ENCODE measurements around the gene SPATA13. TPM values are rescaled to one million over a fixed set of nuclear protein-coding genes. Genes with fewer than 3 reads are reported as not detected.

The SPATA13 gene
- 15.9 and 16.9 TPM in 2 replicates for polyA plus RNA-seq (2013)

- no peak within 1 kb of the TSS for H3K27ac ChIP-seq (ENCODE audit: low read depth, low read length)
- no peak within 1 kb of the TSS for H3K4ac ChIP-seq (ENCODE audit: low read depth, low read length)
- H3K18ac ChIP-seq (ENCODE audit: low read length) = no peak within 1 kb of the TSS
- no peak within 1 kb of the TSS for H2AK5ac ChIP-seq (ENCODE audit: low read length)
- peaks cover 2% of the 10 kb centered on the region for H3K79me2 ChIP-seq (ENCODE audit: control insufficient read depth, insufficient read depth, low read length, poor library complexity)
- no peak within 1 kb of the TSS for H3K23ac ChIP-seq (ENCODE audit: low read length)
- peaks cover 3% of the 10 kb centered on the region for H3K9me3 ChIP-seq (ENCODE audit: insufficient read depth, low read depth, low read length)
- peak within 1 kb of the TSS; percentile 77 for H3K4me2 ChIP-seq (ENCODE audit: low read length)
- H3K4me3 ChIP-seq (ENCODE audit: low read depth, low read length) = peak within 1 kb of the TSS; percentile 68
- H3K36me3 ChIP-seq (ENCODE audit: control insufficient read depth in 1 of 2, insufficient read depth in 2 of 2, low read length in 2 of 2) = no peaks in the 10 kb centered on the region
- peaks cover 5% of the 10 kb centered on the region for H3K79me1 ChIP-seq (ENCODE audit: low read length)
- WGBS (ENCODE audit: extremely low coverage, insufficient coverage, insufficient read length) = no CpG with 5 or more reads among the region's 50 CpGs
- peak within 1 kb of the TSS; percentile 83 for H2AFZ ChIP-seq (ENCODE audit: insufficient read depth, low read length, poor library complexity)
- peak within 1 kb of the TSS; percentile 42 for H2BK12ac ChIP-seq (ENCODE audit: low read length)
- no peak within 1 kb of the TSS for H4K12ac ChIP-seq (ENCODE audit: low read depth, low read length)
- H2BK120ac ChIP-seq (ENCODE audit: insufficient read depth, low read length, poor library complexity) = no peak within 1 kb of the TSS
- H2BK5ac ChIP-seq (ENCODE audit: low read depth, low read length, poor library complexity) = peak within 1 kb of the TSS; percentile 43
- peak; percentile 89 to 91 for DNase-seq
- H3K4me1 ChIP-seq (ENCODE audit: control insufficient read depth in 1 of 2, insufficient read depth in 2 of 2, low read length in 2 of 2) = peaks cover 7 to 8% of the 10 kb centered on the region in 2 experiments
- H3K9ac ChIP-seq (ENCODE audit: low read length) = no peak within 1 kb of the TSS
- H4K91ac ChIP-seq (ENCODE audit: low read depth, low read length) = no peak within 1 kb of the TSS
- peaks cover 15% of the 10 kb centered on the region for H3K27me3 ChIP-seq (ENCODE audit: insufficient read depth, low read length)
- peak within 1 kb of the TSS; percentile 48 for H4K8ac ChIP-seq (ENCODE audit: low read depth, low read length)
- peak within 1 kb of the TSS; percentile 28 for H3K14ac ChIP-seq (ENCODE audit: low read length)
Measured at GRCh38 chr13:24160458-24161009, at the start of gene SPATA13. Gene SPATA13 (plus strand): TSS chr13:24160720. CDS start chr13:24222930, 62,210 bp downstream.

GRCh38 chr13:24112791-24113190, 47.7 kb upstream of the SPATA13 start:
- Histone ChIP-seq H2BK120ac (ENCODE audit: insufficient read depth, low read length, poor library complexity) (no peak overlapping the region), H3K18ac (ENCODE audit: low read length) (no peak overlapping the region), H3K9me3 (ENCODE audit: insufficient read depth, low read depth, low read length) (no peaks in the 10 kb centered on the region), H3K79me1 (ENCODE audit: low read length) (no peaks in the 10 kb centered on the region), H3K27ac (ENCODE audit: low read depth, low read length) (no peak overlapping the region), H3K23ac (ENCODE audit: low read length) (no peak overlapping the region), H2AFZ (ENCODE audit: insufficient read depth, low read length, poor library complexity) (no peak overlapping the region), H3K4me3 (ENCODE audit: low read depth, low read length) (no peak overlapping the region), H3K4ac (ENCODE audit: low read depth, low read length) (no peak overlapping the region), H4K91ac (ENCODE audit: low read depth, low read length) (no peak overlapping the region), H3K79me2 (ENCODE audit: control insufficient read depth, insufficient read depth, low read length, poor library complexity) (no peaks in the 10 kb centered on the region), H3K27me3 (ENCODE audit: insufficient read depth, low read length) (no peaks in the 10 kb centered on the region), H3K14ac (ENCODE audit: low read length) (no peak overlapping the region), H4K12ac (ENCODE audit: low read depth, low read length) (no peak overlapping the region), H3K9ac (ENCODE audit: low read length) (no peak overlapping the region), H2AK5ac (ENCODE audit: low read length) (no peak overlapping the region), H3K36me3 (ENCODE audit: control insufficient read depth in 1 of 2, insufficient read depth in 2 of 2, low read length in 2 of 2) (no peaks in the 10 kb centered on the region), H2BK12ac (ENCODE audit: low read length) (no peak overlapping the region), H2BK5ac (ENCODE audit: low read depth, low read length, poor library complexity) (no peak overlapping the region), H3K4me1 (ENCODE audit: control insufficient read depth in 1 of 2, insufficient read depth in 2 of 2, low read length in 2 of 2) (no peaks in the 10 kb centered on the region), H3K4me2 (ENCODE audit: low read length) (no peak overlapping the region), H4K8ac (ENCODE audit: low read depth, low read length) (no peak overlapping the region)
- DNase-seq = no peak
- WGBS (ENCODE audit: extremely low coverage, insufficient coverage, insufficient read length) = no CpG with 5 or more reads among the region's 5 CpGs

- Histone ChIP-seq H3K27me3 (ENCODE audit: insufficient read depth, low read length) (no peaks in the 10 kb centered on the region), H4K8ac (ENCODE audit: low read depth, low read length) (no peak overlapping the region), H3K4me2 (ENCODE audit: low read length) (no peak overlapping the region), H2BK5ac (ENCODE audit: low read depth, low read length, poor library complexity) (no peak overlapping the region), H3K36me3 (ENCODE audit: control insufficient read depth in 1 of 2, insufficient read depth in 2 of 2, low read length in 2 of 2) (no peaks in the 10 kb centered on the region), H4K91ac (ENCODE audit: low read depth, low read length) (no peak overlapping the region), H4K12ac (ENCODE audit: low read depth, low read length) (no peak overlapping the region), H3K18ac (ENCODE audit: low read length) (no peak overlapping the region), H3K23ac (ENCODE audit: low read length) (no peak overlapping the region), H3K4me3 (ENCODE audit: low read depth, low read length) (no peak overlapping the region), H3K9ac (ENCODE audit: low read length) (no peak overlapping the region), H3K14ac (ENCODE audit: low read length) (no peak overlapping the region), H2AK5ac (ENCODE audit: low read length) (no peak overlapping the region), H3K27ac (ENCODE audit: low read depth, low read length) (no peak overlapping the region), H3K4ac (ENCODE audit: low read depth, low read length) (no peak overlapping the region), H2BK12ac (ENCODE audit: low read length) (no peak overlapping the region), H2AFZ (ENCODE audit: insufficient read depth, low read length, poor library complexity) (no peak overlapping the region), H3K79me2 (ENCODE audit: control insufficient read depth, insufficient read depth, low read length, poor library complexity) (no peaks in the 10 kb centered on the region), H2BK120ac (ENCODE audit: insufficient read depth, low read length, poor library complexity) (no peak overlapping the region), H3K9me3 (ENCODE audit: insufficient read depth, low read depth, low read length) (no peaks in the 10 kb centered on the region), H3K4me1 (ENCODE audit: control insufficient read depth in 1 of 2, insufficient read depth in 2 of 2, low read length in 2 of 2) (no peaks in the 10 kb centered on the region), H3K79me1 (ENCODE audit: low read length) (no peaks in the 10 kb centered on the region)
- WGBS (ENCODE audit: extremely low coverage, insufficient coverage, insufficient read length) = no CpG with 5 or more reads among the region's 6 CpGs
- no peak for DNase-seq
Measured at GRCh38 chr13:24115671-24116070, 44.8 kb upstream of the SPATA13 start.

- H3K14ac ChIP-seq (ENCODE audit: low read length) = no peak overlapping the region
- no peaks in the 10 kb centered on the region for H3K27me3 ChIP-seq (ENCODE audit: insufficient read depth, low read length)
- no peak overlapping the region for H2BK5ac ChIP-seq (ENCODE audit: low read depth, low read length, poor library complexity)
- no peak overlapping the region for H2AK5ac ChIP-seq (ENCODE audit: low read length)
- no peak overlapping the region for H4K91ac ChIP-seq (ENCODE audit: low read depth, low read length)
- H3K79me2 ChIP-seq (ENCODE audit: control insufficient read depth, insufficient read depth, low read length, poor library complexity) = no peaks in the 10 kb centered on the region
- no peak overlapping the region for H4K12ac ChIP-seq (ENCODE audit: low read depth, low read length)
- no peaks in the 10 kb centered on the region for H3K4me1 ChIP-seq (ENCODE audit: control insufficient read depth in 1 of 2, insufficient read depth in 2 of 2, low read length in 2 of 2)
- H3K18ac ChIP-seq (ENCODE audit: low read length) = no peak overlapping the region
- no peaks in the 10 kb centered on the region for H3K9me3 ChIP-seq (ENCODE audit: insufficient read depth, low read depth, low read length)
- no peaks in the 10 kb centered on the region for H3K79me1 ChIP-seq (ENCODE audit: low read length)
- DNase-seq = peak in 1 of 2 donors; percentile 16
- no peak overlapping the region for H2BK120ac ChIP-seq (ENCODE audit: insufficient read depth, low read length, poor library complexity)
- H3K4me3 ChIP-seq (ENCODE audit: low read depth, low read length) = no peak overlapping the region
- WGBS (ENCODE audit: extremely low coverage, insufficient coverage, insufficient read length) = no CpG with 5 or more reads among the region's 6 CpGs
- no peak overlapping the region for H3K4me2 ChIP-seq (ENCODE audit: low read length)
- H3K27ac ChIP-seq (ENCODE audit: low read depth, low read length) = no peak overlapping the region
- H2AFZ ChIP-seq (ENCODE audit: insufficient read depth, low read length, poor library complexity) = no peak overlapping the region
- no peaks in the 10 kb centered on the region for H3K36me3 ChIP-seq (ENCODE audit: control insufficient read depth in 1 of 2, insufficient read depth in 2 of 2, low read length in 2 of 2)
- no peak overlapping the region for H4K8ac ChIP-seq (ENCODE audit: low read depth, low read length)
- no peak overlapping the region for H3K4ac ChIP-seq (ENCODE audit: low read depth, low read length)
- no peak overlapping the region for H2BK12ac ChIP-seq (ENCODE audit: low read length)
- no peak overlapping the region for H3K9ac ChIP-seq (ENCODE audit: low read length)
- H3K23ac ChIP-seq (ENCODE audit: low read length) = no peak overlapping the region
Measured at GRCh38 chr13:24116131-24116530, 44.4 kb upstream of the SPATA13 start.

All from trophoblast cell (in vitro differentiated cells and primary cell).